GM12801 (cell line): ENCODE measurements around the gene SYT8.

Experiments
- CTCF ChIP-seq: IDR thresholded peaks from one replicate; pipeline ENCODE4 v1.5.1; 2011; ENCODE audit warnings: control low read depth; ENCODE audit not compliant: insufficient read length; ENCODE audit errors: extremely low read depth

SYT8 gene

GRCh38 chr11:1862588-1863351 lies 28.0 kb downstream of the SYT8 start:
- TF ChIP-seq CTCF: no peak

DNA sequence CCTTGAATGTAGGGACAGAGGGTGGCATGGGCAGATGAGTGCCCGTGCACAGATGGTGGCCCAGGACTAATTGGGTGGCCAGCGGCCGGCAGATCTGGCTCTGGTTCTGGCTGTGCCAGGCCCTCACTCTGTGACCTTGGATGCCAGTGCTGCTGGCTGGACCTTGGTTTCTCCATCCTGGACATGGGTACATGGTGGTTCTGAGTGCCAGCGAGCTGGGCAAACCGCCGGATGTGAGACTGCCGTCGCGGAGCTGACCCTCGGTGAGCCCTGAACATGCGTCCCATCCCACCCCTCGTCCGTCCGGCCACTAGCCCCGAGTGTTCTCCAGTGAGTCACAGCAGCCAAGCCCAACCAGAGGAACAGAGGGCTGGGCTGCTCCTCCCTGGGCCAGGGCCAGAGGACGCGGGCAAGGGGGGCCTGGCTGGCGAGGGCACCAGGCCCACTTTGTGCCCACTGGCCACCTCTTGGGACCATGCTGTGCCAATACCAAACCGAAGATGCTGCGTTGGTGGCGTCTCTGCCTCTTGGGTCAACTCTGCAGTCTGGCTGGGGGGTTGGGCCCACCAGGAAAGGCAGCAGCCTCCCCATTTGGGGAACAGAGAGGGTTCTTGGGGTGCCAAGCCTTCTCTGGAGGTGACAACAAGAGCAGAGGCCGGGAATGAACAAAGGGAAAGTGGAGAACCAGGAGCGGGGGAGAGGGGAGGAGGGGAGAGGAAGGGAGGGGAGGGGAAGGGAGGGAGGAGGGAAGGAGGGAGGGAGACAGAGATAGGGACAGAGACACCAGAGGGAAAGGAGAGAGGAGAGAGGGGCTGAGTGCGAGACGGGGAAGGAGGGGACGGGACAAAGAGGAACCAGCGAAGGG lies 28.8 kb downstream of the SYT8 start:
- no peak for TF ChIP-seq CTCF

DNA sequence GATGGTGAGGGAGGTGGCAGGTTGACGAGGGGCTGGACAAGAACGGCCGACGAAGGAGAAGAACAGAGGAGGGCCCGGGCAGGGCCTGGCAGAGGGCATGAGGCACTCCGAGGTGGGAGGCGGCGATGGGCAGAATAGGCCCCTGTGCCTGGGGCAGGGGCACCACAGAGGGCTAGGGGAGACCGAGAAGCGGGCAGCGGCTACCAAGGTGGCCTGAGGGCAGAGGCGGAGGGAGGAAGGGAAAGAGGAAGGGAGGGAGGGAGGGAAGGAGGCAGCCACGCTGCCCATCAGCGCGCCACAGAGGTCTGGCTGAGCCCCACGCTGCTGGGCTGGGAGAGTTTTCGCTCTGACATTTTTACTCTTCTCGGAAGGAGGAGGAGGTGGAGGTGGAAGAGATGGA lies 29.4 kb downstream of the SYT8 start:
- no peak for TF ChIP-seq CTCF

- TF ChIP-seq CTCF: no peak
These were observed 30.3 kb downstream of the SYT8 start for GRCh38 chr11:1864831-1865665.

DNA sequence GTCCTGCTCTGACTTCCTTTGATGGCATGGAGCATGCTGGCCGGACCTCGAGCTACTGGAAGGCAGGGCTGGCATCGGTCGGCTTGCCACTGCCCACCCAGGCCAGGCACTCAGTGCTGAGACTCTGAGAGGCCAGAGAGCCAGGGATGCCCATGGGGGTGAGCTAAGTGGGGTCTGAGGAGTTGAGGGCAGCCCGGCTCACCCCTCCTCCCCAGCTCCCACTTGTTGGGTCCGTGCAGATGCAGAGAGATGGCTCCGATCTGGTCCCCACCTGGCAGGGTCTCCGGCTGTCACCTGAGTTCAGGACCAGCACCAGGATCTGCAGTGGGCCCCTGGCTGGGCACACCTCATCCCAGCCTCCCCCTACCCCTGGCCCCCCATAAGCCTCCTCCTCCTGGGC lies 31.4 kb downstream of the SYT8 start:
- TF ChIP-seq CTCF: no peak

GRCh38 chr11:1866776-1867175 lies 32.0 kb downstream of the SYT8 start:
- no peak for TF ChIP-seq CTCF

DNA sequence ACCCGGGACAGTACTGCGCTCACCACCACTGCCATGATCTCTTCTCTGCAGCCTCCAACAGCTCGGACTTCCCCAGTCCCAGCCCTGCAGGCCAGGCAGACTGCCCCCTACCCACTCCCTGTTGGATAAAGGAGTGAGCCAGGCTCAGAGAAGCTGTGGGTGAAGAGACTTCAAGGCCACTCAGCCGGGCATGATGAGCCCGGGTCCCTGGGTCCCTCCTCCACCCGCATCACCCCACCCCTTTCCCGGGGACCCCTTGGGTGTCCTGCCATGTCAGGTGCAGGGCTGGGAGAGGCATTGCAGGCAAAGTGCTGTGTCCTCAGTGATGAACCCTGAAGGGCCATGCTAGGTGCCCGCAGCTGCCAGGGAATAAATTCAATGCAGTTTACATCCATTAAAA lies 32.6 kb downstream of the SYT8 start:
- TF ChIP-seq CTCF: no peak
